Activated CD4-positive, CD25-positive, alpha-beta regulatory T cell treated with anti-CD3 and anti-CD28 coated beads, Interleukin-2, amount 50 U/mL, for 16 hours (primary cell): ENCODE results near the gene TNS4.
"Not testable (repeated sequence)": the region's sequence is repeated elsewhere in the genome, so short reads cannot be mapped to it uniquely, and the experiment has no call there.

Source experiments
- DNase-seq: peaks from one replicate; pipeline ENCODE4 v3.0.0-alpha.2; 2020; ENCODE audit warnings: low read depth, low spot score

TNS4 gene

DNA sequence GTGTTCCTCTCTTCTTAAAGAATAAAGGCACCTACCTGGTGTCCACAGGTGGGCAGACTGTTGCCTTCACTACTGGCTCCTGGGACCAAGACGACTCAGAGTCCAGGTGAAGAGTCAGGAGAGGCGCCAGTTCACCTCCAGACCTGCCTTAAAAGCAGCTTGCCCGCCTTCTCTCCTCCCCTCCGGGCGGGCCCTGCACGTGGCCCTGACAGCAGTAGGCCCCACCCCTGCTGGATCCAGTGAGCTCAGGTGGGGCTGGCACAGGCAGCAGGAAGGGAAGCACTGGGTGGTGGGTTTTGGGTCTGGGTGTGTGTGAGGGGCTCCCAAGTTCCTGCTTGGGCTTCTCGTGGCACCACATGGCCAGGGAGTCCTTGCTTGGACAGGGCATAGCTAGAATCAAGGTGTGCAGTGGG, at the start of gene TNS4:
Gene TNS4, minus strand, starts transcription at position 125 of the 413 bp plus-strand sequence. CDS start 5,198 bp downstream, outside the sequence.
- no peak for DNase-seq

GRCh38 chr17:40550608-40551007, 49.2 kb upstream of the TNS4 start:
- no peak for DNase-seq

DNA sequence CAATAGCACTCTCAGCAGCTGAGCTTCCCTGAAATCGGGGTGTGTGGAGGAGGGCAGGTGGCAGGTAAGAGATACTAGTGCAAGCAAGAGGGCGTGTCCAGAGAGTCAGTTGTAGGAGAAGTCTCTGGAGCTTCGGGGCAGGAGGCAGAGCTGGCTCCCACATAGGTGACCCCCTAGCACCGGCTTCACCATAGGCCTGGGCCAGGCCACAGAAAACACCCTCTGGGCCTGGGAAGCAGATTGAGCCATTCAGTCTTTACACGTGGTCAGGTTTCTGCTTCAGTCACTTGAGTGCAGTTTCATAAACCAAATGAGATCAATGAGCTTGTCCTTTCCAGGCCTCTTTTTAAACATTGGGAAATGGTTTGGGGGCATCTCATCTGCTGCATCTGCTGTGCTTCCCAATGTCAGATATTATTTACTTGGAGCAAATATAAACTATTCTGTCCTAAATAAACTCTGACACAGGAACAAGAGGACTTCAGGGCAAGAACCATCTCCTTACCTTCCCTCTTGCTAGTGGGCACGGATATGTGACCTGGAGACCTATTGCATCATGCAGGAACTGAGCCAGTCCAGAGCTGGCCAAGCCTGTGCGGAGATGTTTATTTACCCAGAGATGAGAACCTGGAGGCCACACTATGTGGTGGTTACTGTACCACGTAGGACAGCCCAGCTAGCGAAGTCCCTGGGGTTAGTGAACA, 47.7 kb upstream of the TNS4 start:
- DNase-seq, result no peak

DNA sequence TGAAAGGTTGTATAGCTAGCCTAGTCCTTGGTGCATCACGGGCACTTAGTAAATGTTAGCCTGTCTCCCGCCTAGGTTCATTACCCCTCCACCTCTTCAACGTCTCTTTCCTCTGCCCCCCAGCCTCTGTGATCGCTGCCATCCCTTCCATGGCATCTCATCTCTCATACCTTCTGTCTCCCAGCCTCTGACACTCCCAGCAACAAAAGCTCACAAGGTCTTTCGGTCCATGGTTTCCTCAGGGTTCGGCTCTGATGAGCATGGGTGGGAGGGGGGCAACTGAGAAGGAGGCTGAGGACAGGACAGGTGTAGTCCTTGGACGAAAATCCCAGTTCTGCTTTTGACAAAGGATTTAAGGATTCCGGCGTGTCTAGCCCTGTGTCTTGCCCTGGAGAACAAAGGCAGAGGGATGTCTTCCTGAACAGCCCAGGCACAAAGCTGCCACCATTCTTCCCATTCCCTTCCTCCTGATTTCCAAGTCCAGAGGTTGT, 47.1 kb upstream of the TNS4 start:
- DNase-seq, result no peak

GRCh38 chr17:40547785-40548478, 46.5 kb upstream of the TNS4 start:
- no peak for DNase-seq

DNA sequence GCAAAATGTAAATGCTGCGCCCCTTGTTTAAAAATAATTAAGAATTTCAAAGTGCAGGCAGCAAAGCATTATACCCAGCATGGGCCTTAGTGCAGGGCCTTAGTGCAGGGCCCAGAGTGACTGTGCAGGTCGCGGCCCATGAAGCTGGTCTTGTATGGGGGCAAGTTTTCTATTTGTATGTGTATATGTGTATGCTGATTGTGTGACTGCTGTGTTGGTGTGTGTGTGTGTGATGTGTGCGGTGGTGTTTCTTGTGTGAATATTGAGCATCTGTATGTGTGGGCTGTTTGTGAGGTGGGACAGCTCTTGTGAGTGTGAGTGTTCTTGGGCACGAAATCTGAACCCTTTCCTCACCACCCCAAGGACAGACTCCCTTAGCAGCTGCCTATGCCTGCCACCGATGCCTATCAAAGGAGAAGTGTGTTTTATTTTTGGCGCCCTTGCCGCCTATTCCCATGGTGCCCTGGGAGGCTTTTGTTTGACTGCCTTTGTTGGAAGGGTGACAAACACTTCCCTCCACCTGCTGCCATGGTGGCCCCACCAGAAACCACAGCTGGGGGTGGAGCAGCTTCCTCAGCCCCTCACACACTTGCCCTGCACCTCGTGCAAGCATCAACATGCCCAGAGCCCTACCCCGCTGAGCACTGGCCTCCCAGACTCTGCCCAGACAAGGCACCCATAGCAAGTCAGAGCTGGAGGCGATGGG, 45.8 kb upstream of the TNS4 start:
- DNase-seq, result no peak

DNA sequence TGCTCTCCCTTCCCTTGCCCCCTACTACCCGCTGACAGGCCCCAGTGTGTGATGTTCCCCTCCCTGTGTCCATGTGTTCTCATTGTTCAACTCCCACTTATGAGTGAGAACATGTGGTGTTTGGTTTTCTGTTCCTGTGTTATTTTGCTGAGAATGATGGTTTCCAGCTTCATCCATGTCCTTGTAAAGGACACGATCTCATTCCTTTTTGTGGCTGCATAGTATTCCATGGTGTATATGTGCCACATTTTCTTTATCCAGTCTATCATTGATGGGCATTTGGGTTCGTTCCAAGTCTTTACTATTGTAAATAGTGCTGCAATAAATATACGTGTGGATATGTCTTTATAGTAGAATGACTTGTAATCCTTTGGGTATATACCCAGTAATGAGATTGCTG, 45.1 kb upstream of the TNS4 start:
- DNase-seq, result not testable (repeated sequence)

GRCh38 chr17:40545660-40546059, 44.2 kb upstream of the TNS4 start:
- no peak for DNase-seq

DNA sequence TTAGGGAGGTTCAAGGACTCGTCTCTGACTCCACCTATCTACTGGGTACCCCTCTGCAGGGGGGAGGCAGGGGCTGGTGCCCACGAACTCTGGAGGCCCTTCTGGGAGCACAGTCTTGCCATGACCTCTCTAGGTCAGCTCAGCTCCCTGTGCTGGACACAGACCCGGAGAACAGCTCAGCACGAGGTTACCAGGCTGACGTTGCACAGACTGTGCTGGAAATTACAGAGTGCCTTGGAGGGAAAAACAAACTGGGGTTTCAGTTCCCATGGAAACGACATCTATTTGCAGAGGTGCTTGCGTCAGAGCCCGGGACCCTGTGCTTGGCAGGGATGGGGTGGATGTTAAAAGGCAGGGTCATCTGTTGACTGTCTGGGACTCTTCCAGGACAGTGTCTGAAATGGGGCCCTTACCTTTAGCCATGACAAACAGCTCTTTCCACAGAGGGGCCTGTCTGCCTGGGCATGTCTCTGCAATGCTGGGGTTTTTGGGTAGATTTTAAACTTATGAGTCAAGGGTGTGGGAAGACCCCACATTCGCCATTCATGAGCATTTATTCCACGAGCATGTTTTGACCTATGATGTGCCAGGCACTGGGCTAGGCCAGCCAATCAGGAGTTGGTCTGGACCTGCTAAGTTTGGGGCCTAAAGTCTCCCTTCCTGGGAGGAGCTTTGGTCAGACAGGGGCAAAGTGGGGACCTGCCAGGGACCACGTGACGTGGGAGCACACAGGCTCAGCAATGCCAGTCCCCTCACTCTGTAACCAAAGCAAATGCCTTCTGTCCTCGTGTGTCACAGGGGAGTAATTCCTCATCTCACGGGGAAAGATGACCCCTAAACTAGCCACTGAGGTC, 41.4 kb upstream of the TNS4 start:
- DNase-seq, result no peak

GRCh38 chr17:40541873-40542557, 40.6 kb upstream of the TNS4 start:
- DNase-seq, result no peak

- no peak for DNase-seq
Measured at GRCh38 chr17:40541060-40541872, 39.8 kb upstream of the TNS4 start.

DNA sequence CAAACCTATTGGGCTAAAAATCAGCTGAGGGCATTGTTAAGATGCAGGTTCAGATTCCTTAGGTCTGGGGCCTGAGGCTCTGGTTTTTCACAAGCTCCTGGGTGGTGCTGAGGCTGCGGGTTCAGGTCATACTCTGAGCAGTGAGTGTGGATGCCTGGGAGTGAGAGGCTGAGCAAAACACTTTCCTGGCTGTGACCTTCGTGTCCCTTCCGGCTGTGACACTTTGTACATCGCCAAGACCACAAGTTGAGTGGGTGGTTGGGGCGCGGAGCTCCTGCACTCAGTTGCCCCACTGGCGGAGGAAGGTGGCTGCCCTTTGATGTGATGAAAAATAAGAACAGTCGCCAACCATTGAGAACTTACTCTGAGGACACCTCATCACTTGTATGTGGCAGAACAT, 39.0 kb upstream of the TNS4 start:
- no peak for DNase-seq

DNA sequence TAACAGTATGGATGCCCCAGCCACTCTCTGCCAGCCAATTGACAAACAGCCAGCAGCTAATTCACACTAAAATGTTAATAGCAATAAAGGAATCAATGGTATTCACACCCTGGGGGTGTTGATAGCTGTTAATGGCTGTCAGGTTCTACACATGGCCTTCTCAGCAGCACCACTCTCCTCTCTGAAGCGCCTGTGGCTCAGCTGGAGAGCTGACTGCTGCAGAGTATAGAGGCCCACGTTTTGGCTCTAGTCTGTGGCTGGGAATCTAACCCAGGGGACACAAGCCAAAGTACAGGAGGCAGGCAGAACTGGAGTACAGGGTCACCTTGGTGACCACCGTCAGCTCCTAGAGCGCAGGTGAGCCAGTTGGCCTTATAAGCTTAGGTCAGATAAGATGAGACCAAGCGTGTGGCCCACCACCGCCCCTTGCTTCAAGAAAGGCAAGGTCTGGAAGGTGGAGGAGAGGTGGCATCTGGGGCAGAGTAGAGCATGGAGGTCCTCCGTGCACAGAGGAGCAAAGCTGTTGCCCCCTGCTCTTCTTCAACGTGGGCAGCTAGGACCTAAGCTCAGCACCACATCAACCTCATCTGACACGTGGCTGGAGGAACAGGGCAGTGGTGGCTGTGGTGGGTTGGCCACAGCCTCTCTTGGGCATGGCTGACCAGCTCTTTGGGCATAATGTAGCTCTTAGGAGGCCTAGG, 38.4 kb upstream of the TNS4 start:
- no peak for DNase-seq

- DNase-seq, result no peak
Measured at GRCh38 chr17:40538936-40539705, 37.7 kb upstream of the TNS4 start.

GRCh38 chr17:40538019-40538935, 36.9 kb upstream of the TNS4 start:
- DNase-seq, result no peak

GRCh38 chr17:40536295-40537171, 35.1 kb upstream of the TNS4 start:
- no peak for DNase-seq

DNA sequence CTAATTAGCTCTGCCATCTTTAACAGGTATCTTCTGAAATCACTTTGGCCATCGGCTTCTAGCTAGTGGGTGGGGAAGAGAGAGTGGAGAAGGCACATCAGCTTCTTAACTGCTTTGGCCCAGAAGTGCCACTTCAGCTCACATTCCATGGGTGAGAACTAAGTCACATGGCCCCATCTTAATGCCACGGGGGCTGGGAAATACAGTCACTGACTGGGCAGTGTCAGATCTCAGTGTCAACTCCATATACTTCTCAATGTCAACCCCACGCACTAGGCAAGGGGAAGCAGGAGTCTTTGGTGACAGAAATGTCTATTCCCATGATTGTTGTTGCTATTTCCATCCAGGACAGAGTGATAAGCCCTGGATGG, 34.5 kb upstream of the TNS4 start:
- no peak for DNase-seq
